Uterus (tissue), 2 donors: ENCODE data around the gene IQCE.

Experiments used
- POLR2A ChIP-seq, 2 donors: fragments of 450-650 bp; IDR thresholded peaks; one replicate each; pipeline ENCODE4 v1.6.1; 2016; ENCODE audit warnings: antibody characterized with exemption in 2 of 2, mild to moderate bottlenecking in 1 of 2, moderate library complexity in 1 of 2
- TF ChIP-seq, protein P1 (sequence below), 4 experiments: fragments of 200-600 bp in 2 of 4; fragments of 450-650 bp in 2 of 4; sonication (generic) in 2 of 4; IDR thresholded peaks; one replicate each; pipeline ENCODE4 v1.5.1; 2016 to 2019; ENCODE audit warnings: antibody characterized with exemption in 4 of 4, mild to moderate bottlenecking in 2 of 4, moderate library complexity in 1 of 4

DNA sequence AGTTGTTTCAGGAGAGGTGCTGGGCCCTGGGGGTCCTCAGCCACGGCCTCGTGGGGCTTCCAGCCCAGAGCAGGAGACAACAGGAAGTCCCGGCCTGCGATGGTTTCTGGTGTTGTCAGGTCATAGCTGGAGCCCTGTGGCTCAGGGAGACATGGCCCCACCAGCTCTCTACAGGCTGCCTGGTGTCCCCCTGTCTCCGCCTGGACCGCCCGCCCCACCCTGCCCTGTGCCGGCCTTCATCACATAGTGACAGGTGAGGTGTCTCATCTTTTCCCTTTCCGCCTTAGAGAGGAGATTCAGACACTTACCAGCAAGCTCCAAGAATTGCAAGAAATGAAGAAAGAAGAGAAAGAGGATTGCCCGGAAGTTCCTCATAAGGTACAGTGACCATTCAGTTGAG, 35.8 kb downstream of the IQCE start:
- TF ChIP-seq, protein P1, sequence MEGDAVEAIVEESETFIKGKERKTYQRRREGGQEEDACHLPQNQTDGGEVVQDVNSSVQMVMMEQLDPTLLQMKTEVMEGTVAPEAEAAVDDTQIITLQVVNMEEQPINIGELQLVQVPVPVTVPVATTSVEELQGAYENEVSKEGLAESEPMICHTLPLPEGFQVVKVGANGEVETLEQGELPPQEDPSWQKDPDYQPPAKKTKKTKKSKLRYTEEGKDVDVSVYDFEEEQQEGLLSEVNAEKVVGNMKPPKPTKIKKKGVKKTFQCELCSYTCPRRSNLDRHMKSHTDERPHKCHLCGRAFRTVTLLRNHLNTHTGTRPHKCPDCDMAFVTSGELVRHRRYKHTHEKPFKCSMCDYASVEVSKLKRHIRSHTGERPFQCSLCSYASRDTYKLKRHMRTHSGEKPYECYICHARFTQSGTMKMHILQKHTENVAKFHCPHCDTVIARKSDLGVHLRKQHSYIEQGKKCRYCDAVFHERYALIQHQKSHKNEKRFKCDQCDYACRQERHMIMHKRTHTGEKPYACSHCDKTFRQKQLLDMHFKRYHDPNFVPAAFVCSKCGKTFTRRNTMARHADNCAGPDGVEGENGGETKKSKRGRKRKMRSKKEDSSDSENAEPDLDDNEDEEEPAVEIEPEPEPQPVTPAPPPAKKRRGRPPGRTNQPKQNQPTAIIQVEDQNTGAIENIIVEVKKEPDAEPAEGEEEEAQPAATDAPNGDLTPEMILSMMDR (IDR thresholded peaks at IDR 0.05) = no peak
- TF ChIP-seq POLR2A (IDR thresholded peaks at IDR 0.05) = no peak
